Activated CD8-positive, alpha-beta memory T cell treated with anti-CD3 and anti-CD28 coated beads, Interleukin-2, amount 50 U/mL, for 24 hours (primary cell): Measurements from ENCODE around the gene AOAH.
"Not testable (repeated sequence)": the region's sequence is repeated elsewhere in the genome, so short reads cannot be mapped to it uniquely, and the experiment has no call there.

Source experiments
- DNase-seq: peaks from one replicate; pipeline ENCODE4 v3.0.0-alpha.2; 2020; ENCODE audit errors: extremely low read depth

AOAH gene

DNA sequence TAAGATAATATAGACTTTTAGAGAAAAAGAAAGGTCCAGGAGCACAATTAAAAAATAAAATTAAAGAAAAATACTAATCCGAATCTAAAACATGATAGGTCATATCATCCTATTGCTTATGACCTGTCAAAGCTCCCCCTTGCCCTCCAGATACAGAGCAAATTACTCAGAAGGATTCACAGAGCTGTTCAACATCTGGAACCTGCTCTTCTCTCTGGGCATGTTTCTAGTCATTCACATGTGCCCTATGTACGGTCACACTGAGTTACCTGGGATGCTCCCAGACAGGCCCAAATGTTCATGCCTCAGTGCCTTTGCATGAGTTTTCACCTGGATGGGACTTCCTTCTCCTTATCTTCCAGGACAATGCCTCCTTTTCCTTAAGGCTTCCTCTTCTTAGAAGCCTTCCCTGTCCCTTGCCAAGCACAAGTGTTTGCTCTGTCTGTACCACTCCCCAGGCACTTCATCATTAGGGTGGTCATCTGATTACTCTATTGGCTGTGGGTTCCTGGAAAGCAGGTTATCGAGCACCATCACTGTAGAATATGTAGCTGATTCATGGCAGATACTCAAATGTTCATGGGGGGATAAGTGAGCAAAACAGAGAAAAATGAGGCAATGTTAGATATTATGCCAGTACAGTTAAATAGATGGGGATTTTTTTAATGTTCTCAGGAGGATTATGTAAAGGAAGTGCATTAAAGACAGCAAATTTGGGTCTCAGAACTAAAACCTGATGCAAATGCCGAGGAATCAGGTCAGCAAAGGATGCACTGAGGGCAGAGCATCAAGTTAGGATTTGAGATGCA is 12.0 kb upstream of the AOAH start:
- DNase-seq = no peak

GRCh38 chr7:36735172-36735571 is 10.9 kb upstream of the AOAH start:
- no peak for DNase-seq

GRCh38 chr7:36734731-36735130 is 10.4 kb upstream of the AOAH start:
- no peak for DNase-seq

GRCh38 chr7:36733411-36733810 is 9.1 kb upstream of the AOAH start:
- DNase-seq = no peak

DNA sequence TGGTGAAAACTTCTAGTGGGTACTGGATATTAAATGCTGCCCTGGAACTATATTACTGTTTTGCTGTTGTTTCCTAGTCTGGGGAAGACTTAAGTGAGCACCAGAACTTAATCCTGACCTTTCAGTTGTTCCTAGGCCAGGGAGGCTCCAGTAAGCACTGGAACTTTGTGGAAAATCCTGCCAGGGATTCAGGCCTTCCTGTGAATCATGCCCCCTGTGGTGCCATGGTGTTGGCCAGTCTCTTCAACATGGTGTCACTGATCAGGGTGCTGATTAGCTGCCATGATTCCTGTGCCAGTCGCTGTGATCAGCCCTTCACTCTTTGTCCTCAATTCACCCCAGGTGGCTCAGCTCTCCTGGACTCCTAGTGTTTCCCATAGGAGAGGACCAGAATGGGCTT is 8.5 kb upstream of the AOAH start:
- no peak for DNase-seq

DNA sequence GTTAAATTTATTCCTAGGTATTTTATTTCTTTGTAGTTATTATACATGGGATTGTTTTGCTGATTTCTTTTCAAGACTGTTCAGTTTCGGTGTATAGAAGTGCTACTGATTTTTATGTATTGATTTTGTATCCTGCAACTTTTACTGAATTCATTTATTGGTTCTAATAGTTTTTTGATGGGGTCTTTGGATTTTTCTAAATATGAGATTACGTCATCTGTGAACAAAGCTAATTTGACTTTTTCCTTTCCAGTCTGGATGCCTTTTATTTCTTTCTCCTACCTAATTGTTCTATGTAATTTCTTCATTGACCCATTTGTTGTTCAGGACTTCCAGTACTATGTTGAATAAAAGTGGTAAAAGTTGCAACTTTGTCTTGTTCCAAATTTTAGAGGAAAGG is 5.8 kb upstream of the AOAH start:
- no peak for DNase-seq

DNA sequence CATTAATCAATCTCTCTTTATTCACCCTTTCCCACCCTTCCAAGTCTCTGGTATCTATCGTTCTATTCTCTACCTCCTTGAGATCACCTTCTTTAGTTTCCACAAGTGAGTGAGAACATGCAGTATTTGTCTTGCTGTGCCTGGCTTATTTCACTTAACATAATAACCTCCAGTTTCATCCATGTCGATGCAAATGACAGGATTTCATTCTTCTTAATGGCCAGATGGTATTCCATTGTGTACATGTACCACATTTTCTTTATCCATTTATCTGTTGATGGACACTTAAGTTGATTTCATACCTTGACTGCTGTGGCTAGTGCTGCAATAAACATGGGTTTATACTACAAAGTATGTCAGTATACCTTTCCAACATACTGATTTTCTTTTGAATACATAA is 3.8 kb upstream of the AOAH start:
- DNase-seq = no peak

GRCh38 chr7:36726806-36727503 is 2.7 kb upstream of the AOAH start:
- DNase-seq = no peak

DNA sequence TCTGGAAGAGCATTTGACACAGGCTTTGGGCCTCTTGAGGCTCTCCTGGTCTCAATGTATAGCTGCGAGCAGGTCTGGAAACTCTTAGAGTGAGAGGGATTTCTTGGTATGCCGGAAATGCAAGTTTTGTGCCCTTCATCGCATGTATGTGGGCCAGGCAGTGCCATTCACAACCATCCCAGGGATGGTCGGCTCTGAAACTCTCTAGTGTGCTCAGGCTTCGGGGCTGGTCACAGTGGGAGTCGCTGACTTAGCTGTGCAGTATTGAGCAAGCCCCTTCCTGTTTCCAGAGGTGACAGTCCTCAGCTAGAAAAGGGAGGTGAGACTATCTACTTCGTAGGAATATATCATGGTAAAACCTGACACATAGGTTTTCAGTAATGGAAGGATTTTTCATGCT is 2.0 kb upstream of the AOAH start:
- DNase-seq = no peak

- DNase-seq = no peak
Measured at GRCh38 chr7:36724996-36725395, 702 bp upstream of the AOAH start.

DNA sequence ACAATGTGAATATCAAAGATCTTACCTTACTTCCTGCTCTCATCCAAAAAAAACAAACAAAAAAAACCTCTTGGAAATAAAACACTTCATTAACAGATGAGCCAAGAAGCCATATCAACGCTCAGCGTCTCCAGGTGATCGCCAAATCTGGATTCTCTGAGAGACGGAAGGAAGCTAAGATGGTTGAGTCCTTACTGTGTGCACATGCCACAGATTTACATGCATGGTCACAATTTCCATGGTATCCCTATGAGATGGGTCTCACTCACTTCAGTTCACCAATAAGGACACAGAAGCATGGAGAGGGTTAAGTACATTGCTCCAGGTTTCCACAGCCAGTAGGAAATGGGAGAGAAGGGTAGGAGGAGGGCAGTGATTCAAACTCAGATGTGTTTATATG is 1.0 kb downstream of the AOAH start:
- no peak for DNase-seq

DNA sequence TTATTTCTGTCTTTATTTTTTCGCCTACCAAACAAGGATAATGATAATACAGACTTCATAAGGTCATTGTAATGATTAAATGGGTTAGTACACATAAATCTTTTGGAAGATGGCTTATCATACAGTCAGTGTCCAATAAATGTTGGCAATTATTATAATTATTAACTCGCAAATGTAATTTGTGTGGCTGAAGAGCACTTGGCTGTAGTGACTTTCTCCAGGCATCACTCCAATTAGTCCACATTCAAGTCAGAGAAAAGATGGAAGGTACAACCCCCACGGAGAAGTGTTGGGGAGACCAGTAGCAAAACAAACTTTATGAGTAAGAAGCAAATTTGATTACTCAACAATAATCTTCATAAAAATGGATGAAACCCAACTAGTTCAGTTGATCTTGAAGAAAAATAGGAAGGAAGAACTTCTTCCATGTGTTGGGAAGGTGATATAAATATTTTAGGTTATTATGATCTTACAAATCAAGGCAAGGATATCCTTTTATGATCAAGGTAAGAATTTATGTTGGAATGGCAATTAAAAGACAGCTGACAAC is 5.1 kb downstream of the AOAH start:
- no peak for DNase-seq

DNA sequence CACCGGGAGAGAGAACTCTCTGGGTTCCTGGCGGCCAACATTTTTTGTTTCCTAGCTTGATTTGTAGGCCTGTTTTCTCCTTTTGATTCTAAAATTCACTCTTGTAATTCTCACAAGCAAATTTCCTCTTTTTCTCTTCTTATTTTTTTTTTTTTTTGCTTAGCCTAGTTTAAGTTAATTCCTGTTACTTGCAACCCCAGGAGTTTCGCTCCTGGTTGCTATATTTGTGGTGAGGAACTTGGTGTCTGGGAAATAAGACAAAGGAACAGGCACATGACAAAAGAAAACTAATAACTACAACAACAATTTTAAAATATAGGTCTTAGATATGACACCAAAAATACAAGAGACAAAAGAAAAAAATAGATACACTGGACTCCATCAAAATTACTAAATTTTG is 6.7 kb downstream of the AOAH start:
- no peak for DNase-seq

DNA sequence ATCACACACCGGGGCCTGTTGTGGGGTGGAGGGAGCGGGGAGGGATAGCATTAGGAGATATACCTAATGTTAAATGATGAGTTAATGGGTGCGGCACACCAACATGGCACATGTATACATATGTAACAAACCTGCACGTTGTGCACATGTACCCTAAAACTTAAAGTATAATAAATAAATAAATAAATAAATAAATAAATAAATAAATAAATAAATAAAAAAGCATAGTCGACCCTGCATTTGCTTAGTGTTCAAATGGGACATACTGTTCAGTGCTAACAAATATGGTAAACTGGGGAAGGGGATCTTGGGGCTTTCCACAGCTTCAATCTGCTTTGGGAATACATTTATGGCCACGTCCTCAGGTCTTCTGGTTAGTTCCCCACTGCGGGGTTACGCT is 7.5 kb downstream of the AOAH start:
- DNase-seq = not testable (repeated sequence)

DNA sequence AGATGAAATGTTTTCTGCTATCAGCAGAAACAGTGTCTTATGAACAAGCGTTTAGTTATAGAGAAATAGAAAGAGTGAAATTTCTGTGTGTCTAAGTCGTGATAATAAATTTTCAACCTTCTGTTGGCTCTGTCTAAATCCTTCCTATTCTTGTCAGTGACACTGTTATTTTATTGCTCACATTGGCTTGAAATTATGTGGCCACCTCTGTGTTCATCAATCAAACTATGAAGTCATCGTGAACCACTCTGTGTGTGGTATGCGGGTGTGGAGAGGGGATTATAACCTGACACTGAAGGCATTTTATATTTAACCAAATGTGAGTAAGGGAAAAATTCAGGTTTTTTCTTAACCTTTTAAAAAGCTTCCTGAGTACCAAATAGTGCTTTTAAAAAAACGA is 12.3 kb downstream of the AOAH start:
- no peak for DNase-seq

GRCh38 chr7:36711256-36711655 is 13.0 kb downstream of the AOAH start:
- DNase-seq = no peak

GRCh38 chr7:36710186-36710791 is 14.0 kb downstream of the AOAH start:
- DNase-seq = no peak

DNA sequence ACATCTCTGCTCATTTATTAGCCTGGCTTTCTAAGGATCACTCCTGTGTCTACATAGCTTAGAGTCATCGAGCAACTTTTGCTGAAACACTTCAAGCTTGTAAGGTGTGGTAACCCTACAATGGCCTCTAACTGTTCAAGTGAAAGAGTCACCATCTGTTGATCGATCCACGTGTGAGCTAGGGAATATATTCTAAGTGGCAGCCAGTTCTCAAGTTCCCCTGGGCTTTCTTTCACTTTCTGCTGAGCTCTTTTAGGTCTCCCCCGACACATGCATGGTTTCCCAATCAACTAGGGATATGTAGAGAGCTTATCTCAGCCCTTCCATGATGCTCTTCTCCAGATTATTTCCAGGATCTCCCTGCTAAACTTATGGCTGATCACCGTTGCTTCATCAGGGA is 15.5 kb downstream of the AOAH start:
- no peak for DNase-seq

DNA sequence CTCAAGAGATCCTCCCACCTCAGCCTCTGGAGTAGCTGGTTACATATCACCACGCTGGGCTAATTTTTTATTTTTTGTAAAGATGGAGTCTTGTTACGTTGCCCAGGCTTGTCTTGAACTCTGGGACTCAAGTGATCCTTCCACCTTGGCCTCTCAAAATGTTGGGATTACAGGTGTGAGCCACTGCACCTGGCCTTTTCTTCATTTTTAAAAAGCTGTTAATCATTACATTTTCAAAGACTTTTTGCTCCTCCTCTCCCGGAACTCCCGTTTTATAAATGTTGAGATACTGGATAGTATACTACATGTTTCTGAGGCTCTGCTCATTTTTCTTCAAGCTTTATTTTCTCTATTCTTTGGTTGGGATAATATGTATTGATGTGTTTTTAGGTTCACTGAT is 16.4 kb downstream of the AOAH start:
- no peak for DNase-seq

DNA sequence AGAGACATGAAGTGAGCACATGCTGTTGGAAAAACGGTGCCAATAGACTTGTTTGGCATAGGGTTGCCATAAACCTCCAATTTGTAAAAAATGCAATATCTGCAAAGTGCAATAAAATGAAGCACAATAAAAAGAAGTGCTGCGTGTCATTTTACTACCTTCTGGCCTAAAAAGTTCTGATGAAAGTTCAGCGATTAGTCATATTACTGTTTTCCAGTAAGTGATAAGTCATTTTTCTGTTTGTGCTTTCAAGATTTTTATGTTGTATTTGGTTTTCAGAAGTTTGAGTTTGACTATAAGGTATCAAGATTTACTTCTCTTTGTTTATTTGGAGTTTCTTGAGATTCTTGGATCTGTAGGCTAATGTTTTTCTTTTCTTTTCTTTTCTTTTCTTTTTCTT is 16.8 kb downstream of the AOAH start:
- DNase-seq = no peak

- not testable (repeated sequence) for DNase-seq
Measured at GRCh38 chr7:36703860-36704259, 20.4 kb downstream of the AOAH start.

- no peak for DNase-seq
Measured at GRCh38 chr7:36692456-36692855, 31.8 kb downstream of the AOAH start.

GRCh38 chr7:36691983-36692382 is 32.3 kb downstream of the AOAH start:
- no peak for DNase-seq
